ENCODE measurements around the gene LRRC36.
"Not testable (repeated sequence)": the region's sequence is repeated elsewhere in the genome, so short reads cannot be mapped to it uniquely, and the experiment has no call there.

Gene LRRC36

DNA sequence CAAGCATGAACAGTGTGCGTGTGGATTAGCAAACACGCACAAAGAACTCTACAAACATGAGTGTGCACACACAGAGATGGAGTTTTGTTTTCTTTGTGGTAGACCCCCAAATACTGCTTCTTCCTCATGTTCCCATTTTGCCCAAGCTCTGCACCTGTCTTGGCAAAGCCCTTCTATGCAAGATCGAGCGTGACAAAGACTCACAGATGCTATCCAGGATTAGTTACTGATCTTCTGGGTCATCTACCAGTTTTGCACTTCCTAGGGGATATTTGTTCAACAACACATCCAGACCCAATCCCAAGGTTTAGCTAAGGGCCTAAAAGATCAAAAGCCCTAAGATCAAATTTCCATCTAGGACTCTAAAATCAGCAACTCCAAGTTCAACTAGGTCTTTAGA is 16.0 kb downstream of the LRRC36 start:
- DNase-seq (ENCODE audit: low read depth in 2 of 2), result no peak

DNA sequence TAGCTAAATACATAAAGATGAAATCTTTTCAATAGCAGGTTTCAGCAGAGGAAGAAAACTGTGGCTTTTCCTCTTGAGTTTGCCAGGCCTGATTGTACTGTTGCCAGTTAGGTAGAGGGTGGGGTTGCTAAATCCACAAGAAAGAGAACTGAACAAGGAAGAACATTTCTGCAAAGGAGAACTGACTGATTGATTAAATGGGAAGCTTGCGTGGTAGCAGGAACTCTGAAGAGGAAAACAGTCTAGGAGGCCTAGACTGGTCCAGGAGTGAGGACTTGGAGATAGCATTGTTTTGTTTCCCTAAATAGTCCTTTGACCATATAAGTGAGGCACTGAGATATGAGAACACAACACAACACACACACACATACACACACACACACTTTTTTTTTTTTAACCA is 18.8 kb downstream of the LRRC36 start:
- no peak for DNase-seq (ENCODE audit: low read depth in 2 of 2)

DNA sequence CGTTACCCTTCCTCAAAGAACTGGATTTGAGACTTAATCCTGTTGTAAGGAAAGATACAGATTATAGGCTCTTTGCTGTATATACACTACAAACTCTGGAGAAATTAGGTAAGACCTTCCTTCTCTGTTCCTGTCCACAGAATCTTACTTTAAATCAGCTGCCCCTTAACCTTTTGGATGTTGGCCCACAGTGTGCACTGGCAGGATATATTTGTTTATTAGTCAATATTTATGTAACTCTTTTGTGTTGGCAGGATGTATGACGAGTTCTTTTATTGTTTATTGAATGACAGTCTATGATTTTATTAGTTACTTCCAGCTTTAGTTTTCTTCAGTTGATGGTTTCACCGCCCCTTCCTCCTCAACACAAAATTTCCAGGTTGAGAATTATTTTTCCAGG is 19.7 kb downstream of the LRRC36 start:
- no peak for DNase-seq (ENCODE audit: low read depth in 2 of 2)

DNA sequence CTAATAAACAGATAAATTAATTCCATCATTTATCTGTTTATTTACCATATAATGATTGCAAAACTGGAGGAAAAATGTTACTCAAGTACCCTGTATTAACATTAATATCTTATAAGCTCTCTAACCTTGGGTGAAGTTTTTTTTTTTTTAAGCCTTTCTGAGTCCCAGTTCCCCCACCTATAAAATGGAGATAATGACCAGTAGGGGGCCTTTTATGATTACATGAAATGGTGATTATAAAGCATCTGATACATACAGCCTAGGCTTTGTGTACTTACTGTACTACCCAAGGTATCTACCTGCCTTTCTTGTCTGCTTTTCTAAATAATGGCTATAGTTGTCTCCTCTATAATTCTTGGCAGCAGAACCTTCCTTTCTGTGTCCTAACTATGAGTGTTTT is 22.6 kb downstream of the LRRC36 start:
- DNase-seq (ENCODE audit: low read depth in 2 of 2), result no peak

DNA sequence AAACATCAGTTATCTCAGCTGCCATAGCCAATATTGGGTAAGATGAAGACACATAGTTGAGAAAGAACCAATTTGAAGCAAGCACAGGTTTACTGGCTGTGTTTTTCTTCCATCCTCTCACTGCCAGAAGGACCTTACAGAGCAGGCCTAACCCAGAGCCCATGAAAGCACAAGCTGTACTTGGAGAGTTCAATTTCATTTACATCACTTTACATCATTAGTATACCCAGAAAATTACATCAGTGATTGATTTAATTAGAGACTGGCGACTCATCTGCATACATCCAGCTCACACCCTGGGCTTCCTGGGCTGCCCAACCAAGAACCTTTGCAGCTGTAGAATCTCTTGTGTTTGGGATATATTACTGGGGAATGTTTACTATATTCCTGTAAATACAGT is 23.7 kb downstream of the LRRC36 start:
- DNase-seq (ENCODE audit: low read depth in 2 of 2), result no peak

DNA sequence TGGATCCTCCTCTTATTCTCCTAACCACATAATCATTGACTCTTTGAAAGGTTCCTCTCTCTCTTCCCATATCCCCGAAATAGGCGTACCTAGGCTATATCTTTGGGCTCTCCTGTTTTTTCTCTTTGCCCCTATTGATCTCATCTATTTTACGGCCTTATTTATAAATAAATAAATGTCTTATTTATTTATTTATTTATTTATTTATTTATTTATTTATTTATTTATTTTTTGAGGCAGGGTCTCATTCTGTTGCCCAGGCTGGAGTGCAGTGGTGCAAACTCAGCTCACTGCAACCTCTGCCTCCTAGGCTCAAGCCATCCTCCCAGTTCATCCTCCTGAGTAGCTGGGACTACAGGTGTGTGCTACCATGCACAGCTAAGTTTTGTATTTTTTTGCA is 25.8 kb downstream of the LRRC36 start:
- not testable (repeated sequence) for DNase-seq (ENCODE audit: low read depth in 2 of 2)

DNA sequence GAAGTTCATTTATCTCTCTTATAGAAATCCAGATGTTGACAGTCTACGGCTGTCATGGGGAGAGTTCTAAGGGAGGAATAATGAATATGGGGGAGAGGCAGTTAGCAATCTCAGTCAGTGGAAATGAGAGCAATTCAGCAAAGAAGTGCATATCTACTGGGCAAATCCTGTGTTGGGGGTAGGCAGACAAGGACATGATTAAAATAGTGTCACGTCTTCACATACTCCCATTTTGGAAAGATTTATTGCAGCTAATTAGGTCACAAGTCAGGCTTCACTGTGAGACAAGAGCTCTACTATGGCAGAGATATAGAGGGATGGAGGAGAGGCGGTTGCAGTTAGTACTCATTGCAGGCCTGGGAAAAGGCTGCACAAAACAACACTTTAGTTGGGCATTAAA is 29.8 kb downstream of the LRRC36 start:
- DNase-seq (ENCODE audit: low read depth in 2 of 2), result no peak

DNA sequence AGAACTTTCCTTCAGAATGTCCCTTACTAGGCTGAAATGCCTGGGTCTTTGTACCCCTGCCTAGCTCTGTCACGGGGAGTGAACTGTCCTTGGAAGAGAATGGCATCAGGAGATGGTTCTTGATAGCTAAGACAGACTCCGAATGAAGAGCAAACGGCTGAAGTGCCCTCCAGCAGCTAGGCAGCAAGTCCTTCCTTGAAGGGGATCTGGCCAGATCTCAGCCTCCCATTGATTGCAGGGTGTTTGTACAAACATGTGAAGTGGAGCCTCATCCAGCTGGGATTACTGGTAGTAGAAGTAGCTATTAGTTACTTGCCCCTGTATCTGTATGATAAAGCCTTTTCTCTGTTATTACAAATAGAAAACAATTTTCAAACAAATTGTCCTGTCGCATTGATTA is 30.9 kb downstream of the LRRC36 start:
- no peak for DNase-seq (ENCODE audit: low read depth in 2 of 2)

DNA sequence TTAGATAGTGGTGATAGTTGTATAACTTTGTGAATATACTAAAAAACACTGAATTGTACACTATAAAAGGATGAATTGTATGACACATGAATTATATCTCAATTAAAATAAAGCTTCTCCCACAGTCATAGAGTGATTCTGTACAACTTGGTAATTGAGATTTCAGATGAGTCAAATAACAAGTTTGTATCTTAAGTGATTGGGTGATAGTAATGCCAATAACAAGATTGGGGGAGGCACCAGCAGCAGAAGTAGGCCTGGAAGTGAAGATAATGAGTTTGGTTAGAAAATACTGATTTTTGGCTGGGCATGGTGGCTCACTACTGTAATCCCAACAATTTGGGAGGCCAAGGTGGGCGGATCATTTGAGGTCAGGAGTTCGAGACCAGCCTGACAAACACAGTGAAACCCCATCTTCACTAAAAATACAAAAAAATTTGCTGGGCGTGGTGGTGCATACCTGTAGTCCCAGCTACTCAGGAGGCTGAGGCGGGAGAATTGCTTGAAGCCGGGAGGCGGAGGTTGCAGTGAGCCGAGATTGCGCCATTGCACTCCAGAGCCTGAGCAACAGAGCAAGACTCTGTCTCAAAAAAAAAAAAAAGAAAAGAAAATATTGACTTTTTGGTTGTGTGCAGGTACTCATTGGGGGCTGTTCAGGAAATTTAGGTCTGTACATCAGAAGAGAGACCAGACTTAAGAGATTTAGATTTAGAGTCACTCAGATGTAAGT is 33.1 kb downstream of the LRRC36 start:
- DNase-seq (ENCODE audit: low read depth in 2 of 2), result not testable (repeated sequence)

DNA sequence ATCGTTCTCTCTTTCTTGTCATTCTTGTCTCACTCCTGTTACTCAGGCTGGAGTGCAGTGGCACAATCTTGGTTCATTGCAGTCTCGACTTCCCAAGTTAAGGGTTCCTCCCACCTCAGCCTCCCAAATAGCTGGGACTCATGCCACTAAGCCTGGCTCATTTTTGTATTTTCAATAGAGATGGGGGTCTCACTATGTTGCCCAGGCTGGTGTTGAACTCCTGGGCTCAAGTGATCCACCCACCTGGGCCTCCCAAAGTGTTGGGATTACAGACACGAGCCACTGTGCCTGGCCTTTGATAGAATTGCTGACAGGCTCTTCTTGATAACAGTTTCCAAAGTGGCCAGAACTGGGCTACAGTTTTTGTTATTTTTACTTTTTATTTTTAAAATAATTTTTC is 34.4 kb downstream of the LRRC36 start:
- DNase-seq (ENCODE audit: low read depth in 2 of 2), result no peak

DNA sequence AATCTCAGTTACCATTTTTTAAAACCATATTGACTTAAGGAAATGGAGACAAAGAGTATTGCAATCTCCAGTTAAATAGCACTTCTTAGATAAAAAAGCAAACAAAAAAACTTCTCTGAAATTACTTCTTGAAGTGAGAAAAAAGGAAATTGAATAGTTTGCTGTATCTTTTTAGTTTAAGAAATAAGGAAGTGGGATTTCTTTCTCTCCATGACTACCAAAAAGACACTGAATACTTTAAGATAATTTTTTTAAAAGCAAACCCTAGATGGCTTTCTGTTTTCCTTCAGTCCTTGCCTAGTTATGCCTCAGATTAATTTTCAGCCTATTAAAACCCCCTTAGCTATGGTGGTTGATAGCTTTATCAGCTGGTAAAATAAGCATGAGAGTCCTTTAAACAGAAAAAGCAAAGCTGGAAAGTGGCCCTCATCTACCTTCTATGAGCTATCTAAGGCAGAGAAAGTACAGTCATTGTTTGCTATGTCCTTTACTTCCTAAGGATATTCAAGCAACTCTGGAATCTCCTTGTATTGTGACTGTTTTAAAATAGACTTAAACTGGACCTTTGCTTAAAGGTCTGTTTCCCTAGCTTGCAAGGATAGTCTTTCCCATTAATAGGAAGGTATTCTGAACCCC is 38.1 kb downstream of the LRRC36 start:
- no peak for DNase-seq (ENCODE audit: low read depth in 2 of 2)

DNA sequence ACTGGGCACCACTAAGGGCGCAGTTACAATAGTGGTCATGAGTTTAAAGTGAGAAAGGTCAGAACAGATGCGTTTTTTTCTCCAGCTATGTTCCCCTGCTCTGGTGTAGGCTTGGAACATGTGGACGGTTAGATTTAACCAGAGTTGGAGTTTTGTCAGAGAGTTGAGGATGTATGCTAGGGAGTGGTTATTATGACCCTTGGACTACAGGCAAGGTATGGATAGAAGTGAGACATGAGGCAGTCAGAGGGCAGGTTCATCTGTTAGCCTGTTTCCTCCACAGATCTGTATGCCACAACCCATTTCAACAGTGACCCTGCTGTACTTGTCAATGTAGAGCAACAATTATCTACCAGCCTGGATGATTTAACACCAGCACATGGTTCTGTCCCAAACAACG is 44.0 kb downstream of the LRRC36 start:
- DNase-seq (ENCODE audit: low read depth in 2 of 2), result no peak

DNA sequence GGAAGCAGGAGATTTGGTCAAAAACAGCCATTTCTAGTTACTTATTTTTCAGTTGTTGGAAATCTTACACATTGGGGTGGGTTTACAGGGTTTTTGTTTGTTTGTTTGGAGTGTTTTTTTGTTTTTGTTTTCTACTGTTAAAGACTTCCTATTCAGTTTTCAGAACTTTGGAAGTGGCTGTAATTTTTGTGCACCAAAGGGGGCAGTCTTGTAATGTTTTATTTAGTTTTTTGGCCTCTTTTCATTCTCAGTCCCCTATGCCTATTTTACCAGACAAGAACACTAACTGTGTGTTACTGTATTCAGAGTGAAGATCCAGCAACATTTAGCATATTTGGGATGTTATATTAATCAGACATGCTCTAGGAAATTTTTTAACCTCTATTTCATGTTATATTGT is 46.0 kb downstream of the LRRC36 start:
- no peak for DNase-seq (ENCODE audit: low read depth in 2 of 2)

DNA sequence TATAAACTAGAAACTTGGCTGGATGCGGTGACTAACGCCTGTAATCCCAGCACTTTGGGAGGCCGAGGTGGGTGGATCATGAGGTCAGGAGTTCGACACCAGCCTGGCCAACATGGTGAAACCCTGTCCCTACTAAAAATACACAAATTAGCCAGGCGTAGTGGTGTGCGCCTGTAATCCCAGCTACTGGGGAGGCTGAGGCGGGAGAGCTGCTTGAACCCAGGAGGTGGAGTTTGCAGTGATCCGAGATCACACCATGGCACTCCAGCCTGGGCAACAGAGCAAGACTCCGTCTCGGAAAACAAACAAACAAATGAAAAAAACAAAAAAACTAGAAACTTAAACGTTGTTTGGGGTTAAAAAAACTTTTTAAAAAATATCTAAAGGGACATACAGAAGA is 49.4 kb downstream of the LRRC36 start:
- not testable (repeated sequence) for DNase-seq (ENCODE audit: low read depth in 2 of 2)

DNA sequence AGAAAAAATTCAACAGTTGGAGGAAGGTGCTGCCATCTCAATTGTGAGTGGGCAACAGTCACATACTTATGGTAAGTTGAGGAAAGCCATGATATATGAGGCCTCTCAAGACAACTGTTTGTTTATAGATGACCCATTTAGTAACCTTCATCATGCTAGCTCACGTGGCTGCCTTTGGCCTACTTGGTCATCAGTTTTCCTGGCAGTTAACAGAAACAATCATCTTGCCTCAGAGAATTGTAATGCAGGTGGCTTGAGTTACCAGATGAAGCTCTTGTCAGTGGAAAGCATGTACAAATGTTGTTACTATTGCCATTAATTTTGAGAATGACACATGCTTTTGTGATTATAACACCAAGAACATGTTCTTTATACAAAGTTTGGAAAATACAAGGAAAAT is 52.0 kb downstream of the LRRC36 start:
- no peak for DNase-seq (ENCODE audit: low read depth in 2 of 2)

DNA sequence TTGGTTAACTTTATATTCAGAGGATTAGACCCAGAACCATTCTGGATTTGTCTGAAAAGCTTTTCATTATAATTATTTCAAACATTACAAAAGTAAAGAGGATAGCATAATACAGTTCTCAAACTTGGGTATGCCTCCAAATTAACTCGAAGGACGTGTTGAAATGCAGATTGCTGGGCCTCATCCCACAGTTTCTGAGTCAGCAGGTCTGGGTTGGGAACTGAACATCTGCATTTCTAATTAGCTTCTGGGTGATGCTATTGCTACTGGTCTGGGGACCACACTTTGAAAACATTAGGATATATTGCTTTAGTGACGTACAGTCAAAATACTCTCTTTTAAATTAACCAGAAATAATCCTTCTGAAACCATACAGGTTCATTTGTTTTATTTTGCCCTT is 56.7 kb downstream of the LRRC36 start:
- DNase-seq (ENCODE audit: low read depth in 2 of 2), result no peak

DNA sequence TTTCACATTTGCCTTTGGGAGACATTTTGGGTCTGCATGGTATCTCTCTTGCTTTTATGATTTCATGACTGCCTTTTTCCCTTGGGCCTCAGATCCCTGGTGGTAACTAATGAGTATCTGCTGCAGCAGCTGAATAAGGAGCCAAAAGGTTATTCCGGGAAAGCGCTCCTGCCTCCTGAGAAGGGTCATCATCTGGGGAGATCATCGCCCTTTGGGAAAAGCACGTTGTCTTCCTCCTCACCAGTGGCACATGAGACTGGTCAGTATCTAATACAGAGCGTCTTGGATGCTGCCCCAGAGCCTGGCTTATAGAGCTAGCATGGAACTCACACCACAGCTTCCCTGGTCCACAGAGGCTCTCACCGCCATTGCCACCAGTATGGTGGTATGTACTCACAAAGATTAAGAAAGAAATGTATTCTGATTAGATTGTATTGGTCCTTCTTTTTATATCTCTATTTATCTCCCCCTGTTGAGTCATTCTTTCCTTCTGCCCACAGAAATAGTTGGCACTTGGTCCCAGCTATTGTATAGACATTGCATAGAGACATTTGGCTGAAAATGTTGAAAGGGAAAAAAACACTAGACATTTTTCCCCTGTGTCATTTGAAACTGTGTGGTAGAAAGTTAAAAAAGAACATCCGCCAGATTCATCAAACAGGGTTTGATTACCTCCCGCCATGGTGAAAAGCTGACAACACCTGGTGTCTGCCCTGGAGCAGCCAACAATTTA is 58.3 kb downstream of the LRRC36 start:
- DNase-seq (ENCODE audit: low read depth in 2 of 2), result no peak

DNA sequence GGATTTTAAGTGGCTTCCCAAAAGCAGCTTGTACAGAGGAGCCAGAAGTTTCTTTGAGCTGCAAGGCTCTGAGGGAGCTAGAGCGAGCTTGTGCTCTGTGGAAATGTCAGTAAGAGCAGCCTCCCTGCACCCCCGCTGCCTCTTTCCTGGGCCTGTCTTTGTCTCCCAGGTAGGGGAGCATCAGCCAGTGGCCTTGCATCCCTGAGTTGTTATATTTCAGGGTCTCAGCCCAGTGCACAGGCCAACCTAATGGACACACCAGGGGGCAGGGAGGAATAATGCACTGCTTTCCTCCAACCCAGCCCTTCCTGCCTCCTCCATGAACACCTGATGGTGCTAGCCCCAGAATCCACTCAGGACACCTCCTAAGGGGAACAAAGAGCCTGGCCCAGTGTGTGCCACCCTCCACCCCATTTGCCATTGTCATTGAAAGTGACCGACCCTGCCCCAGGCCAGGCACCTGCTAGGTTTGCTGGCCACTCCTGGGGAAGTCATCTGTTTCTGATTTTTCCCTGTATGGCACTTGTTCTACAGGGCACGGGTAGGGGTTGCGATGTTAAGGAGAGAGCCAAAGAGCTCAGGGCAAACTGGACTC is 60.3 kb downstream of the LRRC36 start:
- no peak for DNase-seq (ENCODE audit: low read depth in 2 of 2)

DNA sequence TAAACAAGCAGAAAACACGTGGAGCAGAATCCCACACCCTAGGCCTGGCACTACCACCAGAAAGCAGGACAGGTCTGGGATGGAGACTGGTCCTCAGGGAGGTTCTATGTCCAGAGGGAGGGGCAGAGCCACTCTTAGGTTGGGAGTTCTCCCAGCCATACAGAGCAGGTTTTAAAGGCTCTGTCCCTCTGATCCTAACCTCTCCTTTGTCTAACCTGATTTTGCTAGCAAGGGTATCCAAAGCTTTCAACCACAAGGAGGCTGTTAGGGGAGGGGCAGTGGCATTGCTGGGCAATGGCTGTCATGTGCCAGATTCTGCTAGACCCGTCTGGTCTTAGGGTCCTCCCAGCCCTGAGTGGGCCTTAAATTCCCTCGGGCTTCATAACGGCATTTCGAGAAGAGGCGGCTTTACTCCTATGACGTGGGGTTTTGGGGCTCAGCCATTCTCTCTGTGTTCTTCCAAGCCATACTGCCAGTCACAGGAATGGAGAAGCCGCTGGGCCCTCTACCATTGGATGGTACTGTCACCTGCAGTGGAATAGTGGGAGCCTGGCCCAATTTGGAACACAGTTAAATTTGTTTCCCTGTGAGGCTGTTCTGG is 61.0 kb downstream of the LRRC36 start:
- no peak for DNase-seq (ENCODE audit: low read depth in 2 of 2)

DNA sequence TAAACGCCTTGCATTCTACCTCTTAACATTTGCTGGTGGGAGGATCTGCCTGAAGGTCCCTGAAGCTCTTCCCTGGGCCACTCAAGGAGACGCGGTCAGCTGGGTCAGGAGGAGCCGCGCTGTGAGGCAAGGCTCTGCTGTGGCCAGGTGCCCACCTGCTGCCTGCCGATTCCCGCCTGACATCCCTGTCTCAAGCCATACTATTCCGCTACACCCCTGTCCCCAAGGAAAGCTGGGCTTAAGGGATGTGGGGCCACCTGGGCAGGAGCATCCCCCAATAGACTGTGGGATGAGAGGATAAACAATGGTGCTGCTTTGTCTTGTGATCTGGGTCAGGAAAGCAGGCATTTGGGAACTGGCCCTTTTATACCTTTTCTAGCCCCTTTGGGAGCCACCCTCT is 61.6 kb downstream of the LRRC36 start:
- DNase-seq (ENCODE audit: low read depth in 2 of 2), result no peak

DNA sequence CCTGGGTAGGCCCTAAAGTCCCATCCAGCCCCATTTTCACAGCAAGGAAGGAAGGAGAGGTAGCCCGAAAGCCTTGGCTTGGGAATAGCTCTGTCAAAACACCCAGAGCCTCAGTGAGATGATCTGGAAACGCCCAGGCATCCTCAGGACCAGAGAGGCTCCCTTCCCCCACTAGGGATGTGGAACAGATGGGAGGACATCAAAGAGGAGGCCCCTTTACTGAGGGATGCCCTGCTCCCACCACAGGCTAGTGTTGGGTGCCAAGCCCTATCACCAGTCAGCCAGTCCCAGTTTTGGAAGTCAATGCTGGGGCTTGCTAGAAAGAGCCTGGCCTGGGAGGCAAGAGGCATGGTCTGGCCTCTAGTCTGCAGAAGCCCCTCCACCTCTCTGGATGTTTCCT is 62.0 kb downstream of the LRRC36 start:
- DNase-seq (ENCODE audit: low read depth in 2 of 2), result no peak
